Neural cell (in vitro differentiated cells): Measurements from ENCODE around the gene SYNGR1. TPM values are rescaled to one million over a fixed set of nuclear protein-coding genes. Genes with fewer than 3 reads are reported as not detected.

Experiments
- H2AFZ ChIP-seq: fragments of 200-600, 300-800 bp; sonication (generic), shearing (Covaris generic); 2 replicates; pipeline ENCODE4 v1.6.0; 2014; ENCODE audit warnings: low read depth, mild to moderate bottlenecking, antibody characterized with exemption, low read length, moderate library complexity
- H3F3A ChIP-seq: fragments of 200-600 bp; shearing (Covaris generic); 2 replicates; pipeline ENCODE4 v1.6.1; 2016; ENCODE audit warnings: mild to moderate bottlenecking, moderate library complexity, mixed read lengths, antibody characterized with exemption, low read length; ENCODE audit not compliant: insufficient read depth, poor library complexity, severe bottlenecking
- H3K27ac ChIP-seq: fragments of 200-600, 300-800 bp; sonication (generic), shearing (Covaris generic); 2 replicates; pipeline ENCODE4 v1.5.1; 2014; ENCODE audit warnings: mild to moderate bottlenecking, low read length, moderate library complexity
- H3K27me3 ChIP-seq: fragments of 300-800, 200-600 bp; sonication (generic), shearing (Covaris generic); 2 replicates; pipeline ENCODE4 v1.6.0; 2014; ENCODE audit warnings: mild to moderate bottlenecking, low read depth, low read length, moderate library complexity; ENCODE audit not compliant: insufficient read depth
- H3K36me3 ChIP-seq: fragments of 300-800, 200-600 bp; sonication (generic), shearing (Covaris generic); 2 replicates; pipeline ENCODE4 v1.5.1; 2014; ENCODE audit warnings: mild to moderate bottlenecking, antibody characterized with exemption, low read length, moderate library complexity; ENCODE audit not compliant: insufficient read depth
- H3K4me2 ChIP-seq: fragments of 300-800, 200-600 bp; sonication (generic), shearing (Covaris generic); 2 replicates; pipeline ENCODE4 v1.6.0; 2014; ENCODE audit warnings: mild to moderate bottlenecking, low read length
- H3K4me3 ChIP-seq: fragments of 300-800, 200-600 bp; sonication (generic), shearing (Covaris generic); 2 replicates; pipeline ENCODE4 v1.5.1; 2014; ENCODE audit warnings: mild to moderate bottlenecking, low read length, moderate library complexity
- H3K79me2 ChIP-seq: fragments of 200-600 bp; shearing (Covaris generic); replicated peaks from 2 replicates; pipeline ENCODE4 v1.6.0; 2014; ENCODE audit warnings: mild to moderate bottlenecking, low read length, moderate library complexity; ENCODE audit not compliant: insufficient read depth
- H3K9ac ChIP-seq: fragments of 300-800, 200-600 bp; sonication (generic), shearing (Covaris generic); 2 replicates; pipeline ENCODE4 v1.6.1; 2016; ENCODE audit warnings: mild to moderate bottlenecking, low read length, mixed read lengths
- H3K9me2 ChIP-seq: fragments of 200-600 bp; shearing (Covaris generic); 2 replicates; pipeline ENCODE4 v1.6.1; 2016; ENCODE audit warnings: mild to moderate bottlenecking, low read length, mixed read lengths; ENCODE audit not compliant: insufficient read depth
- H3K9me3 ChIP-seq: fragments of 200-600, 300-800 bp; sonication (generic), shearing (Covaris generic); 2 replicates; pipeline ENCODE4 v1.6.1; 2016; ENCODE audit warnings: mild to moderate bottlenecking, mixed run types, low read length, moderate library complexity, mixed read lengths
- H4K20me1 ChIP-seq: fragments of 200-600 bp; shearing (Covaris generic); 2 replicates; pipeline ENCODE4 v1.6.1; 2016; ENCODE audit warnings: mild to moderate bottlenecking, mixed run types; ENCODE audit not compliant: insufficient read depth
- CTCF ChIP-seq: fragments of 450-650 bp; IDR thresholded peaks from 2 replicates; pipeline ENCODE4 v1.5.1; 2014; ENCODE audit warnings: antibody characterized with exemption, mild to moderate bottlenecking, moderate library complexity; ENCODE audit not compliant: poor library complexity, severe bottlenecking
- EP300 ChIP-seq: fragments of 450-650 bp; conservative IDR thresholded peaks from 2 replicates; pipeline ENCODE4 v1.6.1; 2014; ENCODE audit warnings: antibody characterized with exemption, mild to moderate bottlenecking, moderate library complexity; ENCODE audit not compliant: poor library complexity, severe bottlenecking
- EZH2 ChIP-seq: fragments of 200-600, 300-800 bp; shearing (Covaris generic), sonication (generic); IDR thresholded peaks from 2 replicates; pipeline ENCODE4 v1.6.1; 2014; ENCODE audit warnings: antibody characterized with exemption, low read length, borderline replicate concordance, mild to moderate bottlenecking; ENCODE audit not compliant: insufficient read depth, poor library complexity, severe bottlenecking
- MXI1 ChIP-seq: fragments of 450-650 bp; conservative IDR thresholded peaks from 2 replicates; pipeline ENCODE4 v1.6.1; 2014; ENCODE audit warnings: antibody characterized with exemption, mild to moderate bottlenecking; ENCODE audit not compliant: poor library complexity, severe bottlenecking
- POLR2AphosphoS5 ChIP-seq: IDR thresholded peaks from 2 replicates; pipeline ENCODE4 v1.6.1; 2012
- RAD21 ChIP-seq: fragments of 450-650 bp; conservative IDR thresholded peaks from 2 replicates; pipeline ENCODE4 v1.6.1; 2014; ENCODE audit warnings: antibody characterized with exemption, mild to moderate bottlenecking, moderate library complexity
- REST ChIP-seq: IDR thresholded peaks from 2 replicates; pipeline ENCODE4 v1.6.1; 2012; ENCODE audit warnings: borderline replicate concordance
- SMC3 ChIP-seq: fragments of 450-650 bp; conservative IDR thresholded peaks from 2 replicates; pipeline ENCODE4 v1.6.1; 2014; ENCODE audit warnings: antibody characterized with exemption, mild to moderate bottlenecking, moderate library complexity; ENCODE audit not compliant: poor library complexity
- TAF1 ChIP-seq: IDR thresholded peaks from 2 replicates; pipeline ENCODE4 v1.6.1; 2012; ENCODE audit warnings: low read depth
- polyA plus RNA-seq: library from polyadenylated mRNA; depleted of rRNA; stranded (reverse); fragments of >200 nt; gene quantifications from 2 replicates; pipeline ENCODE4 v1.2.3, GENCODE V29; 2014

The SYNGR1 gene
- polyA plus RNA-seq, 1 donor from 2014 or later, result 68.4 TPM

GRCh38 chr22:39427751-39428596 is 78.2 kb downstream of the SYNGR1 start:
- Histone ChIP-seq H3K27ac (no peak overlapping the region), H3K9ac (no peak overlapping the region), H2AFZ (no peak overlapping the region), H3K4me3 (no peak overlapping the region), H4K20me1 (no peaks in the 10 kb centered on the region), H3F3A (no peaks in the 10 kb centered on the region), H3K36me3 (peaks cover 8% of the 10 kb centered on the region), H3K79me2 (no peaks in the 10 kb centered on the region), H3K9me2 (no peaks in the 10 kb centered on the region), H3K27me3 (no peaks in the 10 kb centered on the region), H3K9me3 (no peaks in the 10 kb centered on the region), H3K4me2 (no peak overlapping the region)
- no peak for TF ChIP-seq POLR2AphosphoS5
- no peak for TF ChIP-seq EZH2
- no peak for TF ChIP-seq REST
- TF ChIP-seq SMC3, result no peak
- no peak for TF ChIP-seq EP300
- no peak for TF ChIP-seq RAD21
- no peak for TF ChIP-seq TAF1
- TF ChIP-seq CTCF, result no peak
- no peak for TF ChIP-seq MXI1

- H3K9ac ChIP-seq, result no peak overlapping the region
- H4K20me1 ChIP-seq, result no peaks in the 10 kb centered on the region
- H2AFZ ChIP-seq, result no peak overlapping the region
- H3K4me3 ChIP-seq, result no peak overlapping the region
- H3K4me2 ChIP-seq, result no peak overlapping the region
- no peak overlapping the region for H3K27ac ChIP-seq
- H3K9me3 ChIP-seq, result no peaks in the 10 kb centered on the region
- H3K9me2 ChIP-seq, result no peaks in the 10 kb centered on the region
- H3K36me3 ChIP-seq, result peaks cover 8% of the 10 kb centered on the region
- H3K27me3 ChIP-seq, result no peaks in the 10 kb centered on the region
- no peaks in the 10 kb centered on the region for H3K79me2 ChIP-seq
- no peaks in the 10 kb centered on the region for H3F3A ChIP-seq
- no peak for TF ChIP-seq EP300
- no peak for TF ChIP-seq EZH2
- no peak for TF ChIP-seq MXI1
- no peak for TF ChIP-seq CTCF
- no peak for TF ChIP-seq SMC3
- TF ChIP-seq RAD21, result no peak
- TF ChIP-seq REST, result no peak
- no peak for TF ChIP-seq TAF1
- no peak for TF ChIP-seq POLR2AphosphoS5
Observed at GRCh38 chr22:39428597-39429071, 78.8 kb downstream of the SYNGR1 start.
